K562 (cell line): ENCODE results near the gene KCTD17. TPM values are rescaled to one million over a fixed set of nuclear protein-coding genes. Genes with fewer than 3 reads are reported as not detected.

ENCODE experiments used
- ATAC-seq: fragments of 200-7000 bp; cut with Tn5 transposase; 3 replicates; pipeline ENCODE4 v1.9.1; 2020; ENCODE audit warnings: moderate library complexity
- BruUV-seq: library from RNA; stranded (reverse); fragments of 400-500 nt; replicated peaks from 2 replicates; lab custom pipeline; 2021; lab: Mats Ljungman, UMichigan
- CTCF ChIA-PET: fragments of 300-600 bp; formaldehyde crosslinking; extraction: SDS; loops from one replicate; lab custom pipeline; 2021; ENCODE audit warnings: low intra/inter-chr PET ratio; lab: Yijun Ruan, JAX
- POLR2A ChIA-PET: fragments of 300-600, 350-650 bp; sonication (Branson Sonifier 250); formaldehyde crosslinking; extraction: SDS; loops from one replicate; lab custom pipeline; 2021; ENCODE audit warnings: antibody characterized with exemption, inconsistent platforms; lab: Yijun Ruan, JAX
- DNase-seq, 4 experiments: peaks; one replicate each; pipeline versions ENCODE4 v3.0.0 to v3.0.0-alpha.2; 2011 to 2018; ENCODE audit warnings: low spot score in 3 of 4, mixed read lengths in 3 of 4; ENCODE audit errors: extremely low read depth in 1 of 4
- FAIRE-seq: peaks from 2 replicates; lab custom pipeline; 2011; peaks lifted over from hg19 to GRCh38; lab: Jason Lieb, UNC
- H2AFZ ChIP-seq: 2 replicates; pipeline ENCODE4 v1.6.0; 2011; ENCODE audit warnings: low read depth, low read length, control low read depth, inconsistent platforms
- H3K27ac ChIP-seq: fragments of 200-600 bp; 3 replicates; pipeline ENCODE4 v1.8.0; 2011; ENCODE audit warnings: low read depth, mild to moderate bottlenecking, control low read depth, inconsistent platforms, low read length, moderate library complexity, mixed read lengths; ENCODE audit errors: extremely low read depth
- H3K27me3 ChIP-seq, 2 experiments: fragments of 300-600 bp in 1 of 2; 2 replicates in 1 of 2; 3 replicates in 1 of 2; pipeline versions ENCODE4 v1.6.0 to v1.8.0; 2011; ENCODE audit warnings: inconsistent platforms in 2 of 2, low read length in 2 of 2, mild to moderate bottlenecking in 1 of 2, mixed read lengths in 1 of 2, moderate library complexity in 1 of 2; ENCODE audit not compliant: control insufficient read depth in 2 of 2, insufficient read depth in 2 of 2
- H3K36me3 ChIP-seq: fragments of 300-600 bp; 3 replicates; pipeline ENCODE4 v1.8.0; 2011; ENCODE audit warnings: mild to moderate bottlenecking, low read length, inconsistent platforms; ENCODE audit not compliant: control insufficient read depth, insufficient read depth
- H3K4me1 ChIP-seq, 2 experiments: fragments of 200-600 bp in 1 of 2; replicated peaks in 1 of 2; 2 replicates in 1 of 2; 3 replicates in 1 of 2; pipeline versions ENCODE4 v1.5.1 to v1.8.0; 2011; ENCODE audit warnings: inconsistent platforms in 2 of 2, low read length in 2 of 2, mild to moderate bottlenecking in 1 of 2, mixed read lengths in 1 of 2, moderate library complexity in 1 of 2; ENCODE audit not compliant: control insufficient read depth in 2 of 2, insufficient read depth in 2 of 2
- H3K4me2 ChIP-seq: 2 replicates; pipeline ENCODE4 v1.6.1; 2011; ENCODE audit warnings: low read length, control low read depth, inconsistent platforms, mixed read lengths; ENCODE audit not compliant: insufficient read depth
- H3K4me3 ChIP-seq: fragments of 200-600 bp; sonication (generic), shearing (Covaris generic); 2 replicates; pipeline ENCODE4 v1.5.1; 2016; ENCODE audit warnings: control low read depth, inconsistent platforms
- H3K79me2 ChIP-seq: fragments of 200-600 bp; 3 replicates; pipeline ENCODE4 v1.8.0; 2011; ENCODE audit warnings: low read length, inconsistent platforms; ENCODE audit not compliant: control insufficient read depth, insufficient read depth
- H3K9ac ChIP-seq, 2 experiments: 2 replicates each; pipeline versions ENCODE4 v1.6.0 to v1.6.1; 2011; ENCODE audit warnings: low read depth in 2 of 2, low read length in 2 of 2, control low read depth in 1 of 2, inconsistent platforms in 1 of 2, mild to moderate bottlenecking in 1 of 2, mixed read lengths in 1 of 2; ENCODE audit not compliant: insufficient read depth in 1 of 2
- H3K9me1 ChIP-seq: one replicate; pipeline ENCODE4 v1.6.0; 2011; ENCODE audit warnings: inconsistent platforms, mild to moderate bottlenecking, low read length, moderate library complexity; ENCODE audit not compliant: control insufficient read depth, insufficient read depth
- H3K9me3 ChIP-seq: replicated peaks from 2 replicates; pipeline ENCODE4 v1.5.1; 2011; ENCODE audit warnings: low read depth, low read length, inconsistent platforms; ENCODE audit not compliant: control insufficient read depth, insufficient read depth
- H4K20me1 ChIP-seq: replicated peaks from 2 replicates; pipeline ENCODE4 v1.6.1; 2011; ENCODE audit warnings: low read length, inconsistent platforms, mixed read lengths; ENCODE audit not compliant: control insufficient read depth, insufficient read depth
- MYC ChIP-seq, 2 experiments: fragments of 250-450 bp in 1 of 2; sonication (Bioruptor Pico) in 1 of 2; IDR thresholded peaks; 2 replicates each; pipeline versions ENCODE4 v1.5.1 to v1.6.1; 2012 to 2021; ENCODE audit warnings: low read depth in 2 of 2, borderline replicate concordance in 1 of 2, improper control_type of control experiment in 1 of 2, low read length in 1 of 2, mild to moderate bottlenecking in 1 of 2, moderate library complexity in 1 of 2
- NR4A1 ChIP-seq, 2 experiments: fragments of 250-450 bp in 1 of 2; fragments of 450-650 bp in 1 of 2; sonication (Bioruptor Pico) in 1 of 2; IDR thresholded peaks; 2 replicates each; pipeline versions ENCODE4 v1.4.0 to v1.6.1; 2016 to 2020; ENCODE audit warnings: mild to moderate bottlenecking in 2 of 2, missing compliant biosample characterization in 1 of 2, missing genetic modification characterization in 1 of 2, moderate library complexity in 1 of 2
- PHTF2 ChIP-seq: fragments of 250-450 bp; sonication (Bioruptor Pico); IDR thresholded peaks from 2 replicates; pipeline ENCODE4 v1.5.0; 2021; ENCODE audit warnings: mild to moderate bottlenecking
- RAD51 ChIP-seq: fragments of 450-650 bp; IDR thresholded peaks from 2 replicates; pipeline ENCODE4 v1.7.1; 2016; ENCODE audit warnings: low read depth, mild to moderate bottlenecking, borderline replicate concordance
- SLC30A9 ChIP-seq: fragments of 250-450 bp; sonication (Bioruptor Pico); IDR thresholded peaks from 2 replicates; pipeline ENCODE4 v1.8.0; 2022; ENCODE audit warnings: mild to moderate bottlenecking, moderate library complexity
- ZNF445 ChIP-seq: fragments of 250-450 bp; sonication (Bioruptor Pico); IDR thresholded peaks from 2 replicates; pipeline ENCODE4 v1.4.0; 2020; ENCODE audit warnings: low read depth, mild to moderate bottlenecking, moderate library complexity
- WGBS: fragments of 100-300 bp; shearing (Covaris generic); methylation state at CpG from one replicate; pipeline ENCODE4 v1.1.6; 2016; ENCODE audit warnings: low coverage, mixed read lengths; ENCODE audit not compliant: insufficient coverage; ENCODE audit errors: missing lambda C conversion rate; 5-methylcytosine and 5-hydroxymethylcytosine counted together
- in situ Hi-C: fragments of 300-500 bp; cut with MboI; formaldehyde crosslinking; loops from 4 replicates; pipeline ENCODE4 v1.15.0; 2018; ENCODE audit warnings: inconsistent platforms, mixed read lengths
- intact Hi-C: fragments of 100-400 bp; cut with micrococcal nuclease; formaldehyde crosslinking; loops from 2 replicates; pipeline ENCODE4 v1.14.2; 2022
- polyA plus RNA-seq, 8 experiments: library from polyadenylated mRNA; depleted of rRNA in 4 of 8; stranded (reverse) in 5 of 8; unstranded in 3 of 8; fragments of >200 nt; fragmentation: Nextera tagmentation in 2 of 8; fragmentation: Illumina TruSeq in 1 of 8; extraction: Ambion mirVana in 2 of 8; extraction: Trizol in 1 of 8; gene quantifications; 2 replicates each; pipeline versions ENCODE4 v1.2.1 to v1.2.3, GENCODE V29; 2011 to 2014; ENCODE audit warnings: inconsistent platforms in 1 of 8, missing spikeins in 1 of 8
- total RNA-seq, 7 experiments: library from RNA; depleted of rRNA in 6 of 7; stranded (reverse); fragments of >200 nt in 6 of 7; fragmentation: Illumina TruSeq in 2 of 7; extraction: Trizol in 2 of 7; gene quantifications; 2 replicates each; pipeline versions ENCODE4 v1.2.1 to v1.2.3, GENCODE V29; 2011 to 2021; ENCODE audit warnings: low replicate concordance in 1 of 7
- TF ChIP-seq, protein P1 (sequence below): fragments of 450-650 bp; IDR thresholded peaks from 2 replicates; pipeline ENCODE4 v1.7.1; 2018; ENCODE audit warnings: mild to moderate bottlenecking, low read depth; ENCODE audit not compliant: partially characterized antibody

KCTD17 gene
- total and polyA plus RNA-seq, 9 of the 15 experiments (the other 6 are each of a cell fraction or from before 2014, with no cell fraction given), result 0.22 to 0.90 (median 0.49) TPM; not detected in 2

DNA sequence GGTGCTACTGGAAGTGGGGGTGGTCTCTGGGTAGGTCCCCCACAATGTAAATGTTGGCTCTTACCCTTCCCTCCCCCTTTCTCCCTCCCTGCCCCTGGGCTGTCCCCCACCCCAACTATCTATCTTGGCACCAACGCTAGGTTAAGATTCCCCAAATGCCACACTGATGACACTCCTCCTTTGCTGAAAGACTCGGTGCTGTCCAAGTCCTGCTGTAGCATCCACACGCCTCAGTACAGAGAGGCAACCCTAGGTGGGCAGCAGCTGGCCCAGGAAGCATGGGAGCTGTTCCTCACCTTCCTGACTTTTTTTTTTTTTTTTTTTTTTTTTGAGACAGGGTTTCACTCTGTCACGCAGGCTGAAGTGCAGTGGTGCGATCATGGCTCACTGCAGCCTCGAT lies 3.4 kb upstream of the KCTD17 start:
- ATAC-seq, result no peak
- POLR2A ChIA-PET, result no interaction called here
- H3K4me2 ChIP-seq, result no peak overlapping the region

More for the DNA sequence above, 3.4 kb upstream of the KCTD17 start:
- Histone ChIP-seq H4K20me1 (no peaks in the 10 kb centered on the region), H3K36me3 (no peaks in the 10 kb centered on the region), H2AFZ (no peak overlapping the region), H3K9ac (no peak overlapping the region), H3K9me3 (no peaks in the 10 kb centered on the region), H3K9me1 (no peaks in the 10 kb centered on the region), H3K27ac (no peak overlapping the region), H3K79me2 (no peaks in the 10 kb centered on the region), H3K27me3 (peaks cover 0 to 8% of the 10 kb centered on the region in 2 experiments; a peak in 2 of 5 replicates), H3K4me3 (no peak overlapping the region), H3K4me1 (peaks cover 0 to 21% of the 10 kb centered on the region in 2 experiments; a peak in 2 of 5 replicates)
- DNase-seq (no peak), FAIRE-seq (no peak)
- BruUV-seq, result no TSS peak
- TF ChIP-seq ZNF445 (CRISPR knock-in tag) (no peak), PHTF2 (CRISPR knock-in tag) (no peak), MYC (IDR thresholded peaks at IDR 0.05; ENCODE audit: low read depth, low read length) (no peak), MYC (CRISPR knock-in tag; IDR thresholded peaks at IDR 0.05; ENCODE audit: borderline replicate concordance, low read depth) (no peak), NR4A1 (CRISPR knock-in tag; IDR thresholded peaks at IDR 0.05) (no peak), NR4A1 (tag; IDR thresholded peaks at IDR 0.05) (no peak), SLC30A9 (CRISPR knock-in tag) (no peak), RAD51 (no peak)
- TF ChIP-seq, protein P1, sequence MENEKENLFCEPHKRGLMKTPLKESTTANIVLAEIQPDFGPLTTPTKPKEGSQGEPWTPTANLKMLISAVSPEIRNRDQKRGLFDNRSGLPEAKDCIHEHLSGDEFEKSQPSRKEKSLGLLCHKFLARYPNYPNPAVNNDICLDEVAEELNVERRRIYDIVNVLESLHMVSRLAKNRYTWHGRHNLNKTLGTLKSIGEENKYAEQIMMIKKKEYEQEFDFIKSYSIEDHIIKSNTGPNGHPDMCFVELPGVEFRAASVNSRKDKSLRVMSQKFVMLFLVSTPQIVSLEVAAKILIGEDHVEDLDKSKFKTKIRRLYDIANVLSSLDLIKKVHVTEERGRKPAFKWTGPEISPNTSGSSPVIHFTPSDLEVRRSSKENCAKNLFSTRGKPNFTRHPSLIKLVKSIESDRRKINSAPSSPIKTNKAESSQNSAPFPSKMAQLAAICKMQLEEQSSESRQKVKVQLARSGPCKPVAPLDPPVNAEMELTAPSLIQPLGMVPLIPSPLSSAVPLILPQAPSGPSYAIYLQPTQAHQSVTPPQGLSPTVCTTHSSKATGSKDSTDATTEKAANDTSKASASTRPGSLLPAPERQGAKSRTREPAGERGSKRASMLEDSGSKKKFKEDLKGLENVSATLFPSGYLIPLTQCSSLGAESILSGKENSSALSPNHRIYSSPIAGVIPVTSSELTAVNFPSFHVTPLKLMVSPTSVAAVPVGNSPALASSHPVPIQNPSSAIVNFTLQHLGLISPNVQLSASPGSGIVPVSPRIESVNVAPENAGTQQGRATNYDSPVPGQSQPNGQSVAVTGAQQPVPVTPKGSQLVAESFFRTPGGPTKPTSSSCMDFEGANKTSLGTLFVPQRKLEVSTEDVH, result no peak
- CTCF ChIA-PET, result no interaction called here
- 14% methylated on average over 3 of the region's 6 CpGs for WGBS
- in situ Hi-C loops, result no loop called here
- intact Hi-C loops, result loop anchor here (10.0 kb wide), 2 partner anchors 173 to 263 kb away; no protein-coding TSS in a partner anchor
